ENCODE data around the gene CD6. TPM values are rescaled to one million over a fixed set of nuclear protein-coding genes. Genes with fewer than 3 reads are reported as not detected.
"Not testable (repeated sequence)": the region's sequence is repeated elsewhere in the genome, so short reads cannot be mapped to it uniquely, and the experiment has no call there.

CD6 gene
- polyA plus RNA-seq, 4 donors = 0.50 to 1.6 (median 1.6) TPM

GRCh38 chr11:60951904-60952741 is 19.4 kb upstream of the CD6 start, which contains the start of gene SLC15A3:
SLC15A3 (minus strand) TSS chr11:60952176; CDS start chr11:60951551, 625 bp downstream.
- peak in 1 of 4 donors; percentile 30 for DNase-seq (ENCODE audit: low read depth in 4 of 4, low spot score in 3 of 4)

GRCh38 chr11:60952742-60953170 is 18.7 kb upstream of the CD6 start:
- no peak for DNase-seq (ENCODE audit: low read depth in 4 of 4, low spot score in 3 of 4)

GRCh38 chr11:60953781-60954180 is 17.7 kb upstream of the CD6 start:
- no peak for DNase-seq (ENCODE audit: low read depth in 4 of 4, low spot score in 3 of 4)

GRCh38 chr11:60954421-60954820 is 17.1 kb upstream of the CD6 start:
- DNase-seq (ENCODE audit: low read depth in 4 of 4, low spot score in 3 of 4) = no peak

- DNase-seq (ENCODE audit: low read depth in 4 of 4, low spot score in 3 of 4) = no peak
Observed at GRCh38 chr11:60955571-60955970, 15.9 kb upstream of the CD6 start.

- no peak for DNase-seq (ENCODE audit: low read depth in 4 of 4, low spot score in 3 of 4)
Observed at GRCh38 chr11:60957188-60957587, 14.3 kb upstream of the CD6 start.

- no peak for DNase-seq (ENCODE audit: low read depth in 4 of 4, low spot score in 3 of 4)
Observed at GRCh38 chr11:60959431-60959830, 12.0 kb upstream of the CD6 start.

- DNase-seq (ENCODE audit: low read depth in 4 of 4, low spot score in 3 of 4) = no peak
Observed at GRCh38 chr11:60960405-60960804, 11.1 kb upstream of the CD6 start.

GRCh38 chr11:60964801-60965200 is 6.7 kb upstream of the CD6 start:
- no peak for DNase-seq (ENCODE audit: low read depth in 4 of 4, low spot score in 3 of 4)

- DNase-seq (ENCODE audit: low read depth in 4 of 4, low spot score in 3 of 4) = no peak
Observed at GRCh38 chr11:60966890-60967289, 4.6 kb upstream of the CD6 start.

- DNase-seq (ENCODE audit: low read depth in 4 of 4, low spot score in 3 of 4) = no peak
Observed at GRCh38 chr11:60968223-60968622, 3.3 kb upstream of the CD6 start.

- DNase-seq (ENCODE audit: low read depth in 4 of 4, low spot score in 3 of 4) = no peak
Observed at GRCh38 chr11:60970369-60970774, 1.1 kb upstream of the CD6 start.

- no peak for DNase-seq (ENCODE audit: low read depth in 4 of 4, low spot score in 3 of 4)
Observed at GRCh38 chr11:60970890-60971289, 590 bp upstream of the CD6 start.

GRCh38 chr11:60972182-60973030 is 926 bp downstream of the CD6 start:
- no peak for DNase-seq (ENCODE audit: low read depth in 4 of 4, low spot score in 3 of 4)

GRCh38 chr11:60973699-60974098 is 2.2 kb downstream of the CD6 start:
- DNase-seq (ENCODE audit: low read depth in 4 of 4, low spot score in 3 of 4) = no peak

GRCh38 chr11:60974316-60974715 is 2.8 kb downstream of the CD6 start:
- DNase-seq (ENCODE audit: low read depth in 4 of 4, low spot score in 3 of 4) = not testable (repeated sequence)

- no peak for DNase-seq (ENCODE audit: low read depth in 4 of 4, low spot score in 3 of 4)
Observed at GRCh38 chr11:60974726-60975125, 3.2 kb downstream of the CD6 start.

GRCh38 chr11:60977224-60977623 is 5.7 kb downstream of the CD6 start:
- no peak for DNase-seq (ENCODE audit: low read depth in 4 of 4, low spot score in 3 of 4)

GRCh38 chr11:60977836-60978235 is 6.4 kb downstream of the CD6 start:
- no peak for DNase-seq (ENCODE audit: low read depth in 4 of 4, low spot score in 3 of 4)

GRCh38 chr11:60978546-60979380 is 7.3 kb downstream of the CD6 start:
- no peak for DNase-seq (ENCODE audit: low read depth in 4 of 4, low spot score in 3 of 4)

GRCh38 chr11:60981515-60981914 is 10.0 kb downstream of the CD6 start:
- no peak for DNase-seq (ENCODE audit: low read depth in 4 of 4, low spot score in 3 of 4)

Data from left renal pelvis (tissue), 4 donors.